ENCODE results near the gene PLXNA4. TPM values are rescaled to one million over a fixed set of nuclear protein-coding genes. Genes with fewer than 3 reads are reported as not detected.

The PLXNA4 gene
- total RNA-seq, 1 donor from 2014 or later = 16.2 TPM

DNA sequence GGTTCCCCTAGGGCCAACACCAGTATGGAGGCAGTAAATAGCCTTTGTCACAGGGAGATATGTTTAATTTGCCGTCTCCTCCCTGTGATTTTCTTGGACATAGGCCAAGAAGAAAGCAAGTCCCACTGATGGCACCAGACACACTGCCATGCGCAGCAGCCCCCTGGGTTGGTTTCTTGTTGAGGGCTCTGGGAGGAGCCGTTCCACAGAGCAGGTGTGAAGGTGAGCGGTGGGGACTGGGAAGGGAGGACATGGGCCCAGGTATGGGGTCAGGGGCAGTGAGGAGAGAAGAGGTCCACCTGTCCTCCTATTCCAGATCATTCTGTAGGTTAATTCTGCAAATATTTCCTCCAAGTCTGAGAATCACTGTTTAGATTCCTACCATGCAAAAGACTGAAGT lies 376.1 kb downstream of the PLXNA4 start:
- Mint-ChIP-seq H3K4me3 (ENCODE audit: unreplicated experiment) (no peak overlapping the region), H3K36me3 (ENCODE audit: unreplicated experiment) (no peaks in the 10 kb centered on the region), H3K27me3 (ENCODE audit: unreplicated experiment) (peaks cover 10% of the 10 kb centered on the region), H3K4me1 (ENCODE audit: low read depth, unreplicated experiment) (peaks cover 15% of the 10 kb centered on the region), H3K9me3 (ENCODE audit: unreplicated experiment) (peaks cover 6% of the 10 kb centered on the region), H3K27ac (ENCODE audit: unreplicated experiment) (peak overlapping the region; percentile 52)
- TF ChIP-seq, protein P1, sequence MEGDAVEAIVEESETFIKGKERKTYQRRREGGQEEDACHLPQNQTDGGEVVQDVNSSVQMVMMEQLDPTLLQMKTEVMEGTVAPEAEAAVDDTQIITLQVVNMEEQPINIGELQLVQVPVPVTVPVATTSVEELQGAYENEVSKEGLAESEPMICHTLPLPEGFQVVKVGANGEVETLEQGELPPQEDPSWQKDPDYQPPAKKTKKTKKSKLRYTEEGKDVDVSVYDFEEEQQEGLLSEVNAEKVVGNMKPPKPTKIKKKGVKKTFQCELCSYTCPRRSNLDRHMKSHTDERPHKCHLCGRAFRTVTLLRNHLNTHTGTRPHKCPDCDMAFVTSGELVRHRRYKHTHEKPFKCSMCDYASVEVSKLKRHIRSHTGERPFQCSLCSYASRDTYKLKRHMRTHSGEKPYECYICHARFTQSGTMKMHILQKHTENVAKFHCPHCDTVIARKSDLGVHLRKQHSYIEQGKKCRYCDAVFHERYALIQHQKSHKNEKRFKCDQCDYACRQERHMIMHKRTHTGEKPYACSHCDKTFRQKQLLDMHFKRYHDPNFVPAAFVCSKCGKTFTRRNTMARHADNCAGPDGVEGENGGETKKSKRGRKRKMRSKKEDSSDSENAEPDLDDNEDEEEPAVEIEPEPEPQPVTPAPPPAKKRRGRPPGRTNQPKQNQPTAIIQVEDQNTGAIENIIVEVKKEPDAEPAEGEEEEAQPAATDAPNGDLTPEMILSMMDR (IDR thresholded peaks at IDR 0.05; ENCODE audit: partially characterized antibody, unreplicated experiment) = no peak
- no peak for DNase-seq

DNA sequence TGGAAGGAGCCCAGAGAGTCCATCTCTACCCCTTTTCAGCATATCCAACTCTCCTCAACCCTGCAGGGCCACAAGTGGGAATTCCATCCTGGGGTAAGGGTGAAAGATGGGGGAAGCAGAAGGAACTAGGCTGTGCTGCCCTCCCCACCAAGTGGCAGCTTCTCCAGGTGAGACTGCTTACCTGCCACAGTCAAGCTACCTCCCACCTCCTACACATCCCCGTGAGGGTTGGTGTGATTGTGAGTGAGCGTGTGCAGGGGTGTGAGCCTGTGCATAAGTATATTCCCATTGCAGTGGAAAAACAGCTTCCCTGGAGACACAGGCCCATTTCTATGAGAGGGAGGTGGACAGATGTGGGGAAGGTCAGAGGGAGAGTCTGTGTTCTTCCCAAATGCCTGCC lies 376.6 kb downstream of the PLXNA4 start:
- H3K4me3 Mint-ChIP-seq (ENCODE audit: unreplicated experiment) = no peak overlapping the region
- H3K27me3 Mint-ChIP-seq (ENCODE audit: unreplicated experiment) = peaks cover 9% of the 10 kb centered on the region
- no peak overlapping the region for H3K27ac Mint-ChIP-seq (ENCODE audit: unreplicated experiment)
- no peaks in the 10 kb centered on the region for H3K36me3 Mint-ChIP-seq (ENCODE audit: unreplicated experiment)
- H3K9me3 Mint-ChIP-seq (ENCODE audit: unreplicated experiment) = peaks cover 5% of the 10 kb centered on the region
- no peak for DNase-seq
- peaks cover 12% of the 10 kb centered on the region for H3K4me1 Mint-ChIP-seq (ENCODE audit: low read depth, unreplicated experiment)
- TF ChIP-seq, protein P1 (IDR thresholded peaks at IDR 0.05; ENCODE audit: partially characterized antibody, unreplicated experiment) = no peak

DNA sequence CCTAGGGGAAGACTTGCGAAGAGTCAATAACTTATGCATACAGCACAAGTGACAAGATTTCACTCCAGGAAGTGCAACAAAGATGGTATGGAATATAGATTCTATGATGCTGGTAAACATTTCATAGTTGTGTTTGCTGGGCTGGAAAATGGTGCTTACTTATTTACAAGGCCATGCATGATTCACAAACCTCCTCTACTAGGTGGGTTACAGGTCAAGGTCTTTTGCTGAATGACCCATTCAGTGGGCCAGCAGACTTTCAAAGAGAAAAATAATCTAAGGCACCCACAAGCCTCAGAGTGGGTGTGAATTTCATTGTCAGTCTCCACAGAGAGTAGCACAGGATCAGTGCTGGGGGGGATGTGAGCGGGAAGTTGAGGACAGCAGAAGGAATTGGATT lies 378.5 kb downstream of the PLXNA4 start:
- no peak overlapping the region for H3K27ac Mint-ChIP-seq (ENCODE audit: unreplicated experiment)
- peaks cover 6% of the 10 kb centered on the region for H3K27me3 Mint-ChIP-seq (ENCODE audit: unreplicated experiment)
- H3K4me3 Mint-ChIP-seq (ENCODE audit: unreplicated experiment) = no peak overlapping the region
- no peaks in the 10 kb centered on the region for H3K36me3 Mint-ChIP-seq (ENCODE audit: unreplicated experiment)
- H3K9me3 Mint-ChIP-seq (ENCODE audit: unreplicated experiment) = peaks cover 6% of the 10 kb centered on the region
- no peak for DNase-seq
- TF ChIP-seq, protein P1 (IDR thresholded peaks at IDR 0.05; ENCODE audit: partially characterized antibody, unreplicated experiment) = no peak
- no peaks in the 10 kb centered on the region for H3K4me1 Mint-ChIP-seq (ENCODE audit: low read depth, unreplicated experiment)

DNA sequence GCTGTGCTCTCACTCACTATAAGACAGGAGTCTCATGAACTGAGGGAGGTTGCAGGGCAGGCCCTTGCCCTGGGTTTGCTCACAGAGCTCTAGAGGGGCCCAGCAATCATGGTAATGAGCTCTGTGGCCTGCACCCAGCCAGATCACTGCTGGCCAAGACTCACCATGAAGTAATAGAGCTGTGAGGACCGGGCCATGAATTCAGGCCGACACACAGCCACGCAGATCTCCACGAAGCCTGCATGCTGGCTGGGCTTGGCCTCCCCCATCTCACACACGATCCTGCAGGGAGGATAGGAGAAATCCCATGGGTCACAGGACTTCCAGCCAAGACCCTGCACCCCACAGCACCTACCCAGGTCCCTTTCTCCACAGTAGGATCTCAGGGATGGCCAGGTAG lies 382.4 kb downstream of the PLXNA4 start:
- Mint-ChIP-seq H3K4me3 (ENCODE audit: unreplicated experiment) (no peak overlapping the region), H3K27me3 (ENCODE audit: unreplicated experiment) (peaks cover 8% of the 10 kb centered on the region), H3K36me3 (ENCODE audit: unreplicated experiment) (peaks cover 5% of the 10 kb centered on the region), H3K9me3 (ENCODE audit: unreplicated experiment) (peaks cover 9% of the 10 kb centered on the region), H3K27ac (ENCODE audit: unreplicated experiment) (no peak overlapping the region), H3K4me1 (ENCODE audit: low read depth, unreplicated experiment) (peaks cover 6% of the 10 kb centered on the region)
- DNase-seq = no peak
- TF ChIP-seq, protein P1 (IDR thresholded peaks at IDR 0.05; ENCODE audit: partially characterized antibody, unreplicated experiment) = no peak

DNA sequence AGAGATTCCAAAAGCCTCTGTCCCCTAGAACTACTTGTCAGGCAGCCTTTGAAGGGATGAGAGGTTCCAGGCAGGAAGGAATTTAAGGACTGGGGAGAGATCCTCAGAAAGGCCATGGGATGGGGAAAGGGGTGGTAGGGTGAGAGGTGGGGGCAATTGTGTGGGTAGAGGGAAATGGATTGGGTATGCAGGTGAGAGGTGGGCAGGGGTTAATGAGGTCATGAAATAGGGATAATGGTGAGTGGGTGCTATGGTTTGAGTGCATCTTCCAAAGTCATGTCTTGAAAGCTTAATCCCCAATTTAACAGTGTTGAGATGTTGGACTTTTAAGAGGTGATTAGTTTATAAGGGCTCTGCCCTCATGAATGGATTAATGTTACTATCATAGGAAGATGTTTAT lies 383.5 kb downstream of the PLXNA4 start:
- H3K27ac Mint-ChIP-seq (ENCODE audit: unreplicated experiment) = no peak overlapping the region
- peaks cover 5% of the 10 kb centered on the region for H3K36me3 Mint-ChIP-seq (ENCODE audit: unreplicated experiment)
- TF ChIP-seq, protein P1 (IDR thresholded peaks at IDR 0.05; ENCODE audit: partially characterized antibody, unreplicated experiment) = no peak
- H3K4me1 Mint-ChIP-seq (ENCODE audit: low read depth, unreplicated experiment) = peaks cover 9% of the 10 kb centered on the region
- DNase-seq = no peak
- H3K4me3 Mint-ChIP-seq (ENCODE audit: unreplicated experiment) = no peak overlapping the region
- peaks cover 10% of the 10 kb centered on the region for H3K27me3 Mint-ChIP-seq (ENCODE audit: unreplicated experiment)
- H3K9me3 Mint-ChIP-seq (ENCODE audit: unreplicated experiment) = peaks cover 9% of the 10 kb centered on the region
